GM19328 (cell line): ENCODE data around the gene CD109.
"Not testable (repeated sequence)": the region's sequence is repeated elsewhere in the genome, so short reads cannot be mapped to it uniquely, and the experiment has no call there.

Experiments
- ATAC-seq: cut with Tn5 transposase; IDR thresholded peaks from one replicate; pipeline ENCODE4 v1.9.1; 2021; ENCODE audit warnings: mild to moderate bottlenecking, moderate library complexity; ENCODE audit not compliant: unreplicated experiment

CD109 gene

DNA sequence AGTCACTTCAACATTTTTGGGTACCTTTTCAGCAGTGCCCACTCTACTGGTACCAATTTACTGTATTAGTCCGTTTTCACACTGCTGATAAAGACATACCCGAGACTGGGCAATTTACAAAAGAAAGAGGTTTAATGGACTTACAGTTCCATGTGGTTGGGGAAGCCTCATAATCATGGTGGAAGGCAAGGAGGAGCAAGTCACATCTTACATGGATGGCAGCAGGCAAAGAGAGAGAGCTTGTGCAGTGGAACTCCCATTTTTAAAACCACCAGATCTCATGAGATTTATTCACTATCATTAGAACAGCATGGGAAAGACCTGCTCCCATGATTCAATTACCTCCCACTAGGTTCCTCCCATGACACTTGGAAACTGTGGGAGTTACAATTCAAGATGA lies 12.4 kb upstream of the CD109 start:
- ATAC-seq: not testable (repeated sequence)

DNA sequence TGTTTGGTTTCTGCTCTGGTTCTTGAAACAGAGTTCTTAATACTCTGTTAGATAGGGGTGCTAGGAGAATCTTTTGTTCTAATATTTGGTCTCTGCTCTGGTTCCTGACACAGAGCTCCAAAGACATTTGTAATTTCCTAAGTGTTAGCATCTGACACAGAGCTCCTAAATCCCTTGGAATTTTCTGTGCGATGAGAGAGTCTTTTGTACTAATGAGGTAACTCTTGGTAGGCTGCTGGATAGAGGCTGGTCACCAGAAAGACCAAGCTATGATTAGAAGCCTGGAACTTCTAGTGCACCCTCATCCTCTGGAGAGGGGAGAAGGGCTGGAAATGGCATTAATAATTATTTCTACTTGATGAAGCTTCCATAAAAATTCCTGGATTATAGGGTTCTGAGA lies 7.7 kb upstream of the CD109 start:
- ATAC-seq: no peak

DNA sequence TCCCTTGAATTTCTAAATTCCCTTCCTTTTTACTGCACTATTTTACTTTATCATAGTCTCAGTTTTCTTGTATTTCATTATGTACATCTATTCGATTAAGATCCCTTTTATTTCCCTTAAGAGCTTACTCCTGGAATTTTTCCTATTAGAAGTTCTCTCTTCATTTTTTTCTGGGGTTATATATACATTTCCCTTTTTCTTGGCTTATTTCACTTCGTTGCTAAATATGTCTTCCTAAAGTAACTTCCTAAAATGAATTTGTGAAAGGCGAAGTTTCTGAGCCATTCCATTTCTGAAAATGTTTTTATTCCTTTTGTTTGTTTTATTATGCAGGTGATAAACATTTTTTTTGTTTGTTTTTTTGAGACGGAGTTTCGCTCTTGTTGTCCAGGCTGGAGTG lies 5.9 kb upstream of the CD109 start:
- no peak for ATAC-seq

DNA sequence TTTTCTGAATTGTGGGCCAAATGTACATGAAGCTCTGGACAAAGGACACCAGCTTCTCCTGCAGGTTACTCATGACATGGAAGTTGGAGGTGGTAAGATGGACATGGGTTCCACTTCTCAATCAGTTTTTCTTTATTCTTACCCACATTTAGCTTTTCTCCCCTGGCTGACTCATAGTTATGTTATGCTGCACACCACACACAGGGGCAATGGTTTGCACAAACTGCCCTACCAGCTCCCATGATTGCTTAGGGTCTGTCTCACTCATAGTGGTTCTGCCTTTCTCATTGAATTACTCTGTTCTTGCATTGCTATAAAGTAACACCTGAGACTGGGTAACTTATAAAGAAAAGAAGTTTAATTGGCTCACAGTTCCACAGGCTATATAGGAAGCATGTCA lies 4.5 kb upstream of the CD109 start:
- ATAC-seq: no peak

DNA sequence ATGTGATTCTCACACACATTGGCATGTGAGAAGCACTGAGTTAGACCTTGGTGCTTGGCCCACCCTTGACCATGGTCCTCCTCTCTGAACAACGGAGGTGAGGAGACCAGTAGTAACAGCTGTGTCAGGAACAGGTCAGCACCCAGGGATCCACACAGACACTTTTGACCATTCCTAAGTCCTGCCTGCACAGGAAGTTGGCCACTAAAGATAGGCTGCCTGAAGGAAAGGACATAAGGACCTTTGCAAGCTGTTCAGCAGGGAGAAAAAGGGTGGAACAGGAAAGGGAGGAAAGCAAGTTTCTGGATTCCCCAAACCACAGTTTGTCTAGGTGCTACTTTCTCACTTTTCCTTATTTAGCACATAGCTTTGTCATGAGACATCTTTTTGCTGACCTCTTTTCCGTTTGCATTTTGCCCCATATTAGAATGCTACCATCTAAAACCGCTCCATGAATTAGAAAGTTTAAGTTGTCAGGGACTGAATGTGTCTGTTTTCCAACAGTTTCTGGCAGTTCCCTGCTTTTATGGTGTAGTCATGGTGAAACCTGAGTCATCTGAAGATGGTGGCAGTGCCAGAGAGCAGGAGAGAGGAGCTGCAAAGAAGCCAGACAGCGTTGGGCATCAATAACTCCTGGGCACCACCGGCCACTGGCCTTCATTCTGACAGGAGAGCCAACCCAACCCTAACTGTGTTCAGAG lies 1.1 kb upstream of the CD109 start:
- ATAC-seq: no peak

DNA sequence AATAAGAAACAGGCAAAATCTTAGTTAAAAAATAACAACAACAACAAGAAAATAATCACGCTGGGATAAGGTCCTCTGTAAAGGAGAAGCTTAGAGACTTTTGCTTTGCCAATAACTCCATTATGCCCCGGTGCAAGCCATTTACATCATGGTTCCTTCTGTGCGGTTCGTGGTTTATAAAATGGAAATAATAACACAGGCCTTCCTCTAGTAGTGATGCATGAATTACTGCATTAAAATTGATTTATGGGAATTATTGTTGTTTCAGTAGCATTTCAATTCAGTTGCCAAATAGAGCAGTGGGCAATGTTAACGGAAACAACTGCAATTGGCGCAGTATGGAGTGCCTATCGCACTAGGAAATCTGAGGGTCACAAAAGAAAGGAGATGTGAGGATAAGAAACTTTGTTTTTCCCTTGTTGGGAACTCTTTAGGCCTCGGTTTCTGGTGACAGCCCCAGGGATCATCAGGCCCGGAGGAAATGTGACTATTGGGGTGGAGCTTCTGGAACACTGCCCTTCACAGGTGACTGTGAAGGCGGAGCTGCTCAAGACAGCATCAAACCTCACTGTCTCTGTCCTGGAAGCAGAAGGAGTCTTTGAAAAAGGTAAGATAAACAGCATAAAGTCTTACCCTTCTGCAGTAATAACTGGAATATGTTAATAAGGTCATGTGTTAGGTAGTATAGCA lies 1.1 kb downstream of the CD109 start:
- no peak for ATAC-seq

DNA sequence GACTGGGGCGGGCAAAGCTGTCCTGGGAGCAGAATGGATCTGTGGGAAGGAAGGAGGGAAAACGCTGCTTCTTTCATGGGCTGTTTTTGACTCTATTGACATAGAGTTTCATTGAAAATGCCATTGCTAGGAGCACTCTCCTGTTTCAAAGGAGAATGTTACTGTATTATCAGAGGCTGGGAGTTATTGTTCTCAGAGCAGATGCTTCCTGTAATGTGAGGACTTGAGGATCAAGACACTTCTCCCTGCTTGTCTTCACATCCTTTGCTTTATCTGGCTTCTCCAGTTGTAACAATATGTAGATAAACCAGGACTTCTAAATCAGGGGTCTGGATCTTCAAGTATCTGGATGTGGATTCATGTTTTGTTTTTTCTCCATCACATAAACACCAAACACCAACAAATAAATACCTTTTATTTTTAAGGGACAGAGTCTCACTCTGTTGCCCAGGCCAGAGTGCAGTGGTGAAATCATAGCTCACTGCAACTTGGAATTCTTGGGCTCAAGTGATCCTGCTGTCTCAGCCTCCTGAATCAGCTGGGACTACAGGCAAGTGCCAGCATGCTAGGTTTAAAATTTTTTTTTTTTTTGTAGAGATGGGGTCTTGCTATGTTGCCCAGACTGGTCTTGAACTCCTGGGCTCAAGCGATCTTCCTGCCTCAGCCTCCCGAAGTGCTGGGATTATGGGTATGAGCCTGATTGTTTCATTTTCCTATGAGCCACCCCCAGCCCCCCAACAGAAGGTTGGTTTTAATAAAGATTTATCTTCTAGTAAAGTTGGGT lies 3.9 kb downstream of the CD109 start:
- ATAC-seq: no peak

DNA sequence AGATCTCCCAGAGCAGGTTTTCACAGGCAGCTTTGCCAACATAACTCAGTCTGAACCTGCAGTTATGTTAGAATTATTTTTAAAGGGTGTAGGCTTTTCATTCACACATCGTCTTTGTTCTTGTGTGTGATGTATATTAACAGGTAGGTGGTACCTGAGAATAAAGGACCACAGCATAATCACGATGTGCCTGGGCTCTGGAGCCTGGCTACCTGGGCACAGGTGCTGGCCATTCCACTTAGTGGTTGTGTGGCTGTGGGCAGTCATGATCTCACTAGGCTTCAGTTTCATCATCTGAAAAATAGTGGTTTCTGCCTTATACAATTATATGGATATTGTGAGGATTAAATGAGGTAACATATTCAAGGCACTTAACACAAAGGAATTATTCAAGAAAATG lies 6.4 kb downstream of the CD109 start:
- ATAC-seq: no peak

DNA sequence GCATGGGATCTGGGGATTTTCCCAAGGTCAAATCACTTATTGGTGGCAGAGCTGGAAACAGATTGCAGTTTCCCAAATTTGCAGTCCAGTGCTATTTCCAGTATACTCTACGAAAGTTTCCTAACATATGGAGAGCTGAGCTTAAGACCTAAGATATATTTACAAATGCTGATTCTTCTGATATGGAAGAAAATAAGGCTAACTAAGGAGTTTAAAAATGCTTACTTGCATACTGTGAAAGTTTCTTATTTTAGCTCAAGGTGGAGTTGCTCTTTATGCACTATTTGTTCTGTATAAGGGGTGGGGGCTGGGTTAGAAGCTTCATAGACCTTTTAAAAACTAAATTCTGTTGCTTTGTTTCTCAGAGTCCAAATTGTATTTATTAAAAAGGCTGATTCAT lies 7.5 kb downstream of the CD109 start:
- ATAC-seq: no peak

DNA sequence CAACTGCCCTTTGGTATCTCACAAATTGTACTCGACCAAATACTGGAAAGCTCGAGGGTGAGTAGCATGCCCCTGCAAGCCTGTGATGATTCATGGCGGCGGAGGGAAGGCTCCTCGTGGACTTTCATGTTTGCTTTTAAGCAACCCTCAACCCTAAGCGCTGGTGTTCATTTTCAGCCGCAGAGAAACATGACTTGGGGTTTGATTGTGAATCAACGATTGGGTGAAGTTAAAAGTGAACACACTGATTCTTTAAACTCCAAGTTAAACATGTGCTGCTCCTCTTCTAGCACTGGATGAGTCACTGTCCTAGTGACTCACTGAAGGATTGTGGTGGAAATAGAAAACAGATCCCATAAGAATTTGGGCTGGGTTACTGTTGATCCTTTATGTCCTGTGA lies 8.3 kb downstream of the CD109 start:
- no peak for ATAC-seq

DNA sequence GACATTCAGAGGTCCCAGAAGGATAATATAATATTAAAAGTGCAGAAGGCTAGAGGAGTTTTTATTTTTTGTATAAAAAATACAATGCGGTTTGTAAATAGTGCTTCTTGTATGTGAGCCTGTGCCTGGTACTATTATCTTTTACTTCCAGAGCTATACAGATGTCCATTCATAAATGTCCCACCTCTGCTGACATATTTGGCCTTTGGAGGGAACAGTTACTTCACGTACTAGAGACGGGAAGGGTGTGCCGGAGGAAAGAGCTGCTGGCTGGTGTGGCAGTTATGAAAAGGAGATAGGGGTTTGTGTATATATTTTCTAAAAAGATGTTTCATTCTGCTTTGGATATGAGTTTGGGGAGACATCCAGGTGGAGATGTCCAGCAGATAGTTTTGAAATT lies 8.8 kb downstream of the CD109 start:
- ATAC-seq: no peak

DNA sequence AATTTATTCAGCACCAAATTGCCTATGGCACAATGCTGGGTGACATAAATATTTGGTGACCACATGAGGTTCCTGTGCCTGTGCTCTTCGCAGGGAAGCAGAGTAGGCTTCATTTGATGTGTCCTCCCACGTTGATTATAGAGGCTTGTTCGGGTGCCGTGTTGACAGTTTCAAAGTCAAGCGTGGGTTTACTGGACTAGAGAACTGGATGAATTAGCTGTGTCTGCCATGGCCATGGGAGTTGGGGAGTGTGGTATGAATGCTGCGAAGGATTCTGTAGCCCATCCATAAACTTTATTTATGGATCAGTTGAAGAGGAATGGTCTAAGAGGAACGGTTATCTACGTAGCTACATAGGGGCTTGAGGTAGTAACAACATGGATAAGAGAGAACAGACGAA lies 11.0 kb downstream of the CD109 start:
- no peak for ATAC-seq

DNA sequence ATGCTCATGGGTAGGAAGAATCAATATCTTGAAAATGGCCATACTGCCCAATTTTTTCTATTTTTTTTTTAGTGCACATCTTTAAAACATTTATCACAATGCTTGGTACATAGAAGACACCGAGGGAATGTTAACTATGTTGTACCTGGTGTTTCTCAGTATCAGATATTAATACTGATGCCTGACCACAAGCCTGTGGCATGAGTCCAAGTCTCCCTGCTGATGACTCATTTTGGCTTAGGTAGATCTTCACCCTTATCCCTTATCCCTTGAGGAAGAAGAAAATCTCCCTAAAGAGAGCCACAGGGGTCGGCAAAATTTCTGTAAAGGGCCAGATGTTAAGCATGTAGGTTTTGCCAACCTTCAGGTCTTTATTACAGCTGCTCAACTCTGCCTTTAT lies 14.5 kb downstream of the CD109 start:
- ATAC-seq: no peak

DNA sequence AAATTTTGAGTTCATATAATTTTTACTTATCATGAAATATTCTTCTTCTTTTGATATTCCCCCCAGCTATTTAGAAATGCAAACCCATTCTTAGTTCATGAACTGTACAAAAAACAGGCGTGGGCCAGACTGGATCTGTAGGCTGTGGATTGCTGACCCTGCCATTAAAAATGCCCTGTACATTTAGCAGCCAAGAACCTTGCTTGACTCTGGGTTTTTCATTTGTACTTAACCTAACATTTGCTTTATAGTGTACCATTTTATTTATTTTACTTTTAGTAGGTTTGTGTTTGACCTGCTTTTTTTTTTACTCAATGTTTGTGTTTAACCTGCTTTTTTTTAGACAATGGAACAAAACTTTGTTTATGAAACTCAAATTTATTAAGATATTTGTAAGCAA lies 14.9 kb downstream of the CD109 start:
- ATAC-seq: no peak

DNA sequence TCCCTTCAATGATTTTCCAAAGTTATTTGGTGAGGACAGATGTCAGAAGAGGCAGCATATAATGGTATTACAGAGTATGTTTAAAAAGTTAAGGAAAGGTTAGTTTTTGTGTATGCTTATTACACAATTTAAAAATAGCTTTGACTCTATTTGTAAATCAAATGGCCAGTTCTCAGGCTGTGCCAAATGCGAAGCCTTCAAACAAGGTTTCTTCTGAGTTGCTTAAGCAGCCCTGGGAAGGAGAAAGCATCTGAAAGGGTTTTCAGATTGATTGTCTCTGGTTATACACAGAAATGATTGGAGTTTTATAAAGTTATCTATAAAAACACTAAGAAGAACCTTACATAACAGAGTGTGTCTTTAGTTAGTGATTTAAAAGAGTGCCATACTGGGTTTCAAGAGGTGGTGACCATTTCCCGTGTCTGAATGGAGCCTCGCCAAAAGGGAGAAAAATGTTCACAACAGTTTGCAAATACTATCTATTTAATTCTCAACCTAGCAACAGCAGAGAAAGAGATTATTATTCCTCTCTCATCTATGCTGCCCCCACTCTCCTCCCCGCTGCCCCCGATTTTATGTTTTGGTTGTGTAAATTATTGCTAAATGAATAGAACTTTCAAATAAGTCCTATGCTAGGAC lies 16.7 kb downstream of the CD109 start:
- no peak for ATAC-seq

DNA sequence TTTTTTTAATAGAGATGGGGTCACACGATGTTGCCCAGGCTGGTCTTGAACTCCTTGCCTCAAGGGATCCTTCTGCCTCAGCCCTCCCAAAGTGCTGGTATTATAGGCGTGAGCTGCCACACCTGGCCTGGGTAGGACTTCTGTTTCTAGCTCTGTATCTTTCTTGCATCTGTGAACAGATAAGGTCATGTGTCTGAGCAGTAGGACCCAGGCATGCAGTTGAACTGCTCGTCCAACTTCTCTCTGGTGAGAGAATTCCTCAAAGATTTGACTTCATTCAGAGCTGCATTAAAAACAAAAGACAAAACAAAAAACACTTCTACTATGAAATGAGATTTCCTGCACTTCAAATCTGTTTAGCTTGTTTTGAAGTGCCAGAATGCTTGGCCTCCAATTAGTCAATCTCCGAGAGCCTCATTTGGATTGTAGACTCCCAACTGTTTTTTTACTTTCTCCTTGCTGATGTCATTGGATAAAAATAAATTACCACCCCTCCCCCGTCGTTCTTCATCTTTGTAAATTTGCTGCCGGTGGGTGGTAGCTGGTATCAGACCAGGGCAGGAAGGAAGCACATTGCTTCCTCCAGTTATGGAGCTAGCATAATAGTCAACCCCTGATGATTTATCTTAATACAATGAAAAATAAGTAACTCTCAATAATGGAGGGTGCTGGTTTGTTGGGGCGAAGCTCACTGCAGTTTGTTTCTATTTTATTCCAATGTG lies 17.6 kb downstream of the CD109 start:
- ATAC-seq: no peak

DNA sequence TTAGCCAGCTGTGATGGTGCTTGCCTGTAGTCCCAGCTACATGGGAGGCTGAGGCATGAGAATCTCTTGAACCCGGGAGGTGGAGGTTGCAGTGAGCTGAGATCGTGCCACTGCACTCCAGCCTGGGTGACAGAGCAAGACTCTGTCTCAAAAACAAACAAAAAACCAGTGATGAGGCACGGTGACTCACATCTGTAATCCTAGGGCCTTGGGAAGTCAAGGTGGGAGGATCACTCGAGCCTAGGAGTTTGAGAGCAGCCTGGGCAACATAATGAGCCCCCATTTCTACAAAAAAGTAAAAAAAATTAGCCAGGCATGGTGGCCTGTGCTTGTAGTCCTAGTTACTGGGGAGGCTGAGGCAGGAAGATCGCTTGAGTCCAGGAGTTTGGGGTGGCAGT lies 19.1 kb downstream of the CD109 start:
- ATAC-seq: not testable (repeated sequence)

DNA sequence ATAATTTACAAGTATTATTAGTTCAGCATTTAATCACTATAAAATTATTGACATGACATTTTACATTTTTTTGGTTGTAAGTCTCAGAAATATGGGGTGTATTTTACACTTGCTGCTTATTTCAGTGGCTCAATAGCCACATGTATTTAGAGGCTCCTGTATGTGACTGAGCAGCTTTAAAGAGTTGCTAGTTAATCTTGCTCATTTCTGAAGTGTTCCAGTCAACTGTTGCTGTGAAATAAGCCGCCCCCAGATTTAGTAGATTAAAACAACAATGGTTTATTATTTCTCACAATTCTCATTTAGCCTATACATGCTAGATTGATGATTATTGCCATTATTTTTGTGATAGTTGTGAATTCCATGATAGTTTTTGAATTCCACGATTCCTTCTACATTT lies 23.0 kb downstream of the CD109 start:
- no peak for ATAC-seq

DNA sequence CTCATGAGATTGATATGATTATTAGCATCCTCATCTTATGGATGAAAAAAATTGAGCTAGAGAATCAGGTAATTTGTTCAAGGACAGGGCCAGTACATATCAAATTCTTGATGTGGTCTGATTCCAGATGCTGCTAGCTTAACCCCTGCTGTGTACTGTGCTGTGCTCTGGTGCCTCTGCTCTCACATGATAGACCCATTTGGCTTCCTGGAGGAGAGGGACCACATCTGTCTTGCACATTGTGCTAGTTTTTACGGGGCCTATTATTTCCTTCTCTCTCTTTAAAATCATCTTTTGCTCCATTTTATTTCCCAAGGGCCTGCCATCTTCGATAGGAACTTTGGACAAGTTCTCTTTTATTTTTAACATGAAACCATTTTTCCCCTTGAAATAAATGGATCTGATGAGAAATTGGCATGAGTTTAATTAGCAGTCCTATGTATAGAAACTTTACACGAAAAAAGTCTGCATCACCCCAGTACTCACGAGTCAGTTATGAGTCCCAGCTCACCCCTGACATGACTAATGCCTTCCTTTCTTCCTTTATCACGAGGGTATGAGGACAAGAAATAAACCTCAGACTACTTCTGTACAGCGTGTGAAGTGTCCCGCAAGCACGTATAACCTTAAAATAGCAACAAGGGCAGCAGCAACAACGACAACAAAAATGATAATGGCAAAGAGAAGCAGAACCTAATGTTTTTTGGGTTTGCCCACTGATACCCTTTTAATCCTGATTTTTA lies 26.5 kb downstream of the CD109 start:
- ATAC-seq: peak; percentile 70

DNA sequence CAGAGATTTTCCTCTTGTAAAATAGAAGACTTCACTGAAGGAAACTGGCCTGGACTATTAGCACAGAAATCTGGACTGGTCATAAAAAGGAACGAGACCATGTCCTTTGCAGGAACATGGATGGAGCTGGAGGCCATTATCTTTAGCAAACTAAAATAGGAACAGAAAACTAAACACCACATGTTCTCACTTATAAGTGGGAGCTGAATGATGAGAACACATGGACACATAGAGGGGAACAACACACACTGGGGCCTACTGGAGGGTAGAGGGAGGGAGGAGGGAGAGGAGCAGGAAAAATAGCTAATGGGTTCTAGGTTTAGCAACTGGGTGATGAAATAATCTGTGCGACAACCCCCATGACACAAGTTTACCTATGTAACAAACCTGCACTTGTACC lies 27.5 kb downstream of the CD109 start:
- not testable (repeated sequence) for ATAC-seq
